GM18870 (cell line): ENCODE data around the gene DYRK1A.
"Not testable (repeated sequence)": the region's sequence is repeated elsewhere in the genome, so short reads cannot be mapped to it uniquely, and the experiment has no call there.

ENCODE experiments used
- ATAC-seq: cut with Tn5 transposase; IDR thresholded peaks from one replicate; pipeline ENCODE4 v1.9.1; 2021; ENCODE audit warnings: moderate library complexity; ENCODE audit not compliant: unreplicated experiment

DYRK1A gene

DNA sequence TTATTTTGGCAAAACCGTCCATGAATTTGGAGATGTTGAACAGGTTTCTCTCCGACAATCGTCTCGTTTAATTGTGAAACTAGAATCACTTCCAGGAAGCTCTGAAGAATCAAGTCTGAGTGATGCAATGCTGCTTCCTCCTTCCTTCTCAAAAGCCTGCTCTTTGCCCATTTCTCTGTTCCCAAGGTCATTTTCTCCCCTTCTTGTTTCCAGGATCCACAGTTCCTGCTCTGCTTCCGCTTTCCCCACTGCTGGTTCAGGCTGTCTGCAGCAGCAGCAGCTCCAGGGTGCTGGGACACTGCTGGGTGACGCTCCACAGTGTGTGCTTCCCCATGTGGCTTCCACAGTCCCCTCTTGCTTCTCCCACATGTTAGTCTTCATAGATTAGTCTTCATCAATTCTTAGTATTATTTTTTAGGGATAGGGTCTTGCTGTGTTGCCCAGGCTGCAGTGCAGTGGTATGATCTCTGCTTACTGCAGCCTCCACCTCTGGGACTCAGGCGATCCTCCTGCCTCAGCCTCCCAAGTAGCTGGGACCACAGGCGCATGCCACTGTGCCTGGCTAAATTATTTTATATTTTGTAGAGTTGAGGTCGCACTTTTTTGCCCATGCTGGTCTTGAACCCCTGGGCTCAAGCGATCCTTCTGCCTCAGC, 156.2 kb downstream of the DYRK1A start:
- no peak for ATAC-seq

DNA sequence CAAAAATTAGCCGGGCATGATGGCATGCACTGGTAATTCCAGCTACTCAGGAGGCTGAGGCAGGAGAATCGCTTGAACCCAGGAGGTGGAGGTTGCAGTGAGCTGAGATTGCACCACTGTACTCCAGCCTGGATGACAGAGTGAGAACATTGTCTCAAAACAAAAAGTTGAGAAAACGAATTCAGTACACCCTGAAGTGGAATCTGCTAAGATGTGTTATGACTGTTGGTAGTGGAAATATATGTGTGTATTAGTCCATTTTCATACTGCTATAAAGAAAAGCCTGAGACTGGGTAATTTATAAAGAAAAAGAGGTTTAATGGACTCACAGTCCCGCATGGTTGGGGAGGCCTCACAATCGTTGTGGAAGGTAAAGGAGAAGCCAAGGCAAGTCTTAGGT, 158.4 kb downstream of the DYRK1A start:
- ATAC-seq = not testable (repeated sequence)

DNA sequence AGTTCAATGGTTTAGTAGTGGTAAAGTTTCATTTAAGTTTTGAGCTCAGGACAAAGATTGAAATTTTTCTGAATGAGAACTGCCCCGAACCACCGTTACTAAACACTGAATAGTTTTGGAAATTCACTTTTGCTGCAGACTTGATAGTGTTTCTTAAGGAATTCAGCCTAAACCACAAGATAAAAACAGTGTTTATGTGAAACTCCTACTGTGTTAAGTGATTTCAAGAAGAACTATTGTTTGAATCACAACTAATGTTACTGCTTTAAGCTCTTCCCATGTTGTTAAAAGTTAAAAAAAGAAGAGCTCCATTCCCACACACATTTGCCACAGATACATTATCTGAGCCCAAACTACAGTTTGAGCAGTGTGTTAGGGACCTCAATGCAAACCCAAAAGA, 159.2 kb downstream of the DYRK1A start:
- no peak for ATAC-seq

DNA sequence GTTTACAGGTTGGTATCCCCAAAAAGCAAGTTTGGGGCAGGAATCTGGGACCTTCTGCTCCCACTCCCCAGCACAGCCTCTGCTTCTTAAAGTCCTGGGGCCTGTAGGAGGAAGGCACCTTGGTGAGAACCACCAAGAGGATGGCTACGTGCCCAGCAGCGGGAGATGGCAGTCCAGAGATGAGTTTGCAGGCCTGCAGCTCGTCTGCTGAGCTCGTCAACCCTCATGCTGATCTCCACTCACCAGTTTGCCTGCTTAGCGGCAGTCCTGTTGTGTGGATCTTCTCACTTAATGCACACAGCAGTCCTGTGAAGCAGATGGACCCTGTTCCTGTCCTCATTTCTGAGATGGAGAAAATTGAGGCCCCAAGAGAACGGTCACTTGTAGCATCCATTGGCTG, 160.5 kb downstream of the DYRK1A start:
- ATAC-seq = no peak

DNA sequence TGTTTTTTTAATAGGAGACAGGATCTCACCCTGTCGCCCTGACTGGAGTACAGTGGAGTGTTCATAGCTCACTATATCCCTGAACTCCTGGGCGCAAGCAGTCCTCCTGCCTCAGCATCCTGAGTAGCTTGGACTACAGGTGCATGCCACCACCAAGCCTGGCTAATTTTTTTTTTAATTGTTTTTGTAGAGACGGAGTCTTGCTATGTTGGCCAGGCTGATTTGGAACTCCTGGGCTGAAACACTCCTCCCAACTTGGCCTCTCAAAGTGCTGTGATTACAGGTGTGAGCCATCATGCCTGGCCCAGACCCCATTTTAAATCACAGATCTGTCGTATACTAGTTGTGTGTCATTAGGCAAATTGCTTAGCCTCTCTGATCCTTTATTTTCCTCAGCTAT, 161.1 kb downstream of the DYRK1A start:
- ATAC-seq = no peak

DNA sequence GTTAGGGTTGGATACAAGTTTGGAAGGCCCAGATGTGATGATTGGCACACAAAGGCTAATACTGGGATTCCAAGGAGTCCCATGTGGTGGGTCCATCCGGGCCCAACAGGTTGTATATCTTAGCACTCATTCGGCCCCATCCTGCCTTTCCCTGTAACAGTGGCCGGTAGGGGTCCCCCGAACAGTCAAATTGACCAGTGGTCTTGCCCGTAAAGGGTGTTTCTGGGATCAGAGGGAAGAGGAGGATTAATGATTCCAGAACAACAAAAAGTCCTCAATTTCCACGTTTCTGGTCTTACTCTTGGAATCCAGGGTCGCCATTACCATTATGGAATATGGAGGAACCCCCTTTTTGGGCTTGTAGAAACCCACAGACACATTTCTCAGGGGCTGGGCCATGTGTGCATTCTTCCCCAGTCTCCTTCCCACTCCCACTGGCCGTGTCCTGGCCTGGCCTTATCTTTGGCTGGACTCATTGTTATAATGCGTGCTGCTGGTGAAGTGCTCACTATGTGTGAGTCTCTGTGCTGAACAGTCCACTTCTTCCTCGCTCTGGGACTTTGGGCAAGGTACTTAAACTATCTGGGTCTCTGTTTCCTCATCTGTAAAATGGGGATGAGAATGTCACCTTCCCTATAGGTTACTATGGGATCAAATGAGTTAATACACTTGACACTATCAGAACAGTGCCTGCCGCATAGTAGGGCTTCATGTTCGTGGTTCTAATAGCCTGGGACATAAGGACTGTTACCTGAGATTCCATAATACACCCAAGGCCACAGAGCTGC, 161.8 kb downstream of the DYRK1A start:
- ATAC-seq = no peak

DNA sequence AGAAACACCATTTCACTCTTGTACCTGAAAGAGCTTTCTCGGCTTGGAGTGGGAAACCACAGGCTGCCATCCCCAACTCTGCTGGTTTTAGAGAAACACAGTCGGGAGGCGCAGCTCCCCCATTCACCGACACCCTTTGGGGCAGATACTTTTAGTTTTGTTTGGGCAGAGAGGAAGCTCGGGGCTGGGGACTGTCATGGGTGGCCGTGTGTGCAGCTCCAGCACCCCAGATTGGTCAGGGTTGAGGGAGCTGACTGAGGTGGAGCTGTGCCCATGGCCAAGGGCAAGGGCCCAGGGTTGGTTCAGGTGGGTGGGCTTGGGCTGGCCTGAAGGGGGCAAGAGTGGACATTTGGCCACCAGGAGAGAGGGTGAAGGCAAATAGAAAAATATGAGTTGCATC, 163.1 kb downstream of the DYRK1A start:
- ATAC-seq = no peak

DNA sequence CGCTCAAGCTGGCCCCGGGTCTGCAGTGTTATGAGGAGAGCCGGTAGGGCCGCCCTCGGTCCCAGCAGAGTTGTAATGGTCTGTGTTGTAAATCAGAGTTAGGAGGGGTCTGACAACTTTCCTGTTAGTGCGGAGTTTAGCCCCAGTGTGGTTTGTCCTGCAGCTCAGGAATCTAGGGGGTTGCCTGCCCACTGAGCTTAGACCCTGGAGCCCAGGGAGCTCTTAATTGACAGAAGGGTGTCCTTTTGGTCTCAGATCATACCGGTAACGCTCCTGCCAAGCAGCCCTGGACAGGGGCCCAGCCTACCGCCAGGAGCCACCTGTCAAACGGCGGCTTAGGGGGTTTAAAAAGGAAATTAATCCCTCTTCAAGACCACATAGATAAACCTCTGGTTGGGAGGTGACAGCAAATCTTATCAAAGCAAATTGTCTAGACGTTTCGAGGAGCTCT, 164.4 kb downstream of the DYRK1A start:
- no peak for ATAC-seq

DNA sequence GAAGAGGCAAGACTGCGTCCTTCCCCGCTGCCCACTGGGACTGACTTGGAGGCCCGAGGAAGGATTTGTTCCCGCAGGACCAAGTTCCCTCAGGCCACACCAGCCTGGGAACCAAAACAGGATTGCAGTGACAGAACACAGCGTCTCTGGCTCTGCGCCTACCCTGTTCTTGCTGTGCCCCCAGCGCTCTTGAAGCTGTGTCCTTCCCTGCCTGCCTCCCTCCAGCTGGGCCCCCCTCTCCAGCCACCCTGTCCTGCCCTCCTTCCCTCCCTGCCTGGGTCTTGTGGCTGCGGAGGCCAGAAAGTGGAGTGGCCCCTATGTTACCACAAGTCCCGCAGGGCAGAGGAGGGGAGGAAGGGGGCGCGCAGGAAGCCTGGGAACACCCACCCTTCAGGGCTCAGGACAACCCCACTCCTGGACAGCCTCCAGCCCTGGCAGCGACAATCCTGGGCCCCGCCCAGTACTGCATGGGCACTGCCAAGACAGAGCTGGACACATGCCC, 164.9 kb downstream of the DYRK1A start:
- ATAC-seq = no peak

DNA sequence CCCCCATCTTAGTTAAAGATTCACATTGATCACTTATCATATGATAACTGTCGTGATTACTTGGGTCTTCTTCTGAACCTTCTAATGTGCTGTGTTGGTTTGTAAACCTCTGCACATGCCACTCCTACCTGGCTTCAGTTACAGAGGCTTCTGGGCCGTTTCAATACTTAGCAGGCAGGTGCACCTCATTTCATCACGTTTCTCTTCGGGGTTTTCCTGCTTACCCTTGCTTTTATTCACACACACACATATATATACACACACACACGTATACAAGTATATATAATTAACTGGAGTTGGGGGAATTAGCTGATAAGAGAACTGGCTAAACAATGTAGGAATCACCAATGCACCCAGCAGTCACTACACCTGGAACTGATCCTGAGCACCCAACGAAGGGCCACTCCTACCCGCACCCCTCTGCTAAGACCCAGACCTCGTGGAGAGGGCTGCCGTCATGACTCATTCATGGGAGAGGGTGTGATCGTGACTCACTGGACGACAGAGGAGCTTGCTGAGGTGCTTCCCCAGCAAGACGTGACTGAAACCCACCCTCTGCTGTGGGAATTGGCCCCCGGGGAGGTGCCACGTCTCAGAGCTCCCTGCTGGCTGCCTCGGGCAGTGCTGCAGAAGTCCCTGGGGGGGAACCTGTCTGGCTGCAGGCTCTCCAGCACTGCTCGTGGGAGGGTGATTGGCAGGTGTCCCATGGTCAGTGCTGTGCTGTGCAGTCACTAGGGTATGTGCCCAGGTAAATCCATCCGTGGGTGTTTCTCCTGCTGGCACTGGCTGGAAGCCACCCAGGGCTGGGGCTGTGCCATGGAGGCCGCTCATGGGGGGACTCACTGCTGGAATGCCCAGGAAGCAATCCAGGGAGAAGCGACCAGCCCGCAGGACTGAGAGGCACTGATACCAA, 166.6 kb downstream of the DYRK1A start:
- no peak for ATAC-seq

DNA sequence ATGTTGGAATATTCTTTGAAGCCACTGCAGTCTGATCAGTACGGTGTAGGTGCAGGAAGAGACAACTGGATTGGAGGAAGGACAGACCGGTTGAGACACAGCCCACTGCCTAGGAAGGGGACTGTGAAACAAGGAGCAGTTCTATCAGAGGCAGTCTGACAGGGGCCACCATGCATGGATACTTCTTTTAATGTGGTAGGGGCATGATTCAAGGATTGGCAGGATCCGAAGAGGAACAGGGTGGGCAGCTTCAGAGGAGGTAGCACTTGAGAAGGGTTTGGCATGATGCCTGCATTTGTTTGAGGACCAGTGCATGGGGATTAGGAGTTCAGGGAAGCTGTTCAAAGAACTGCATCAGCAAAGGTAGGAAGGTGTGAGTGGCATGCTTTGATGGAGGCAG, 167.9 kb downstream of the DYRK1A start:
- ATAC-seq = no peak

DNA sequence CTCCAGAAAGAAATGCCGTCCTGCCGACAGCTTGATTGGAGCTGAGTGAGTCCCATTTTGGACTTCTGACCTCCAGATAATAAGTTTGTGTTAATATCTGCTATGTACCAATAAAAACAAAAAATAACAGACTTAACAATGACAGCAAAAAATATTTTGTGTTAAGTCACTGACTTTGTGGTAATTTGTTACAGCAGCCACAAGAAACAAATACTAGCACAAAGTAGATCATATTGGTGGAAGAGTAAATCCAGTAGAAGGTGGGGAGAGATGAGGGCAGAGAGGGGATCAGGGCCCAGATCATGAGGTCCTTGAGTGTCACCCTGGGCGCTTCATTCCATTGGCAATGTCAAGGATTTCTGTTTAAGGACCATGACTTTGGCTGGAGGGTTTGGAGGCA, 168.6 kb downstream of the DYRK1A start:
- no peak for ATAC-seq

DNA sequence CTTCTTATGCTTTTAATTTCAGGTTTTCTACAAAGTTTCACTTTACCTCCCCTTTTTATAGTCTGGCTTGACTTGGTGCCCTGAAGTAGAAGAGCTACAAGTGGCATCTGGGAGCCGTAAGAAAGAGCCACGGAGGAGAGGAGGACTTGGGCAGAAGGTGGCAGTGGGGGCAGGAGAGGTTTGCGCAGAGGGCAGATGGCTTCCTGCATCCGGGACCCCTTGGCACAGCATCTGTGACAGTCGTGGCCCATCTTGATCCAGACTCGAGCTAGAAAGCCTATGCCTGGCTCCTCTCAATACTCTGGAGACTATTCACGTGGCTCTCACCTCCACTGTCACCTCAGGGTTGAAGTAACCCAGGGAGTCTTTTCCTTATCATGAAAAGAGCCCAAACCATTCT, 169.1 kb downstream of the DYRK1A start:
- ATAC-seq = no peak

DNA sequence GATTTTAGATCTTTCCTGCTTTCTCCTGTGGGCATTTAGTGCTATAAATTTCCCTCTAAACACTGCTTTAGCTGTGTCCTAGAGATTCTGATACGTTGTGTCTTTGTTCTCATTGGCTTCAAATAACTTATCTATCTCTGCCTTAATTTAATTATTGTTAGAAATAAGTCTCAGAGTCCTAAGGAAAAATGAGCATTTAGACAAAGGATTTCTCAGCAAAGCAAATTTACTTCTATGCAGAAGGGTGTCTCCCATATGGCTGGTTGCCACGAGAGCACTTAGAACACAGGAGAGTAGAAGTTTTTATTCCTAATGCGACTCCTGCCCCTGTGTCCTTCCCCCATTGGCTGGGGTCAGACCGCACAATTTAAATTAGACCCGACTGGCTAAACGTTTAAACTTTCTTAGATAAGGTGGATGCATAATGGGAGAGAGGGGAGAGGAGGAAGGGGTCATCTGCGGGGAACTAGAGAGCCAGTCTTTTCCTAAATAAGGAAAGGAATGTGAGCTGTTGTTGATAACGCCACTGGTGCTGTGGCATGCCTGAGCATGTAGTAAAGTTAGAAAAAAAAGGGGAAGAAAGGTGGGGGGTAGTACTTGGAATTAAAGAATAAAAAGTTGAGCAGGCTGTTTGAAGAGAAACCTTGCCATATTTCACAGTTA, 170.2 kb downstream of the DYRK1A start:
- ATAC-seq = no peak

DNA sequence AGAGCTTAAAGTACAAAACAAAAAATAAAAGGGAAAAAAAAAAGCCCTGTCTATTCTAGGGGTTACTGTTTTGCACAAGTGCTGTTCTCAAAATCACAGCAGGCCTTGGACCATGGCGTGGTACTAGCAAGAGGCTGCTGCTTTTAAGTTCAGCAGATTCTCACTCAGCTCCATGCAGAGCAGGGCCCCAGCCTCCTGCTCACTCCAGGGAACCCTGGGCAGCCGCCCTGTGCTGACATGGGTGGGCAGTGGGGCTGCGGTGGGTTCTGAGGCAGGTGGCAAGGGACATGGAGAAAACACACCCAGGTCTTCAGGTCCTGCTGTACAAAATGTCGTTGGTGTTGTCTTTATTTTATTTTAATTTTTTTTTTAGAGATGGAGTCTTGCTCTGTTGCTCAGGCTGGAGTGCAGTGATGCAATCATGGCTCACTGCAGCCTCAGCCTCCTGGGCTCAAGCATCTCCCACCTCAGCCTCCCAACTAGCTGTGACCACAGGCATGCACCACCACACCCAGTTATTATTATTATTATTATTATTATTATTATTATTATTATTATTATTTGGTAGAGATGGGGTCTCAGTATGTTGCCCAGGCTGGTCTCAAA, 170.9 kb downstream of the DYRK1A start:
- ATAC-seq = no peak

DNA sequence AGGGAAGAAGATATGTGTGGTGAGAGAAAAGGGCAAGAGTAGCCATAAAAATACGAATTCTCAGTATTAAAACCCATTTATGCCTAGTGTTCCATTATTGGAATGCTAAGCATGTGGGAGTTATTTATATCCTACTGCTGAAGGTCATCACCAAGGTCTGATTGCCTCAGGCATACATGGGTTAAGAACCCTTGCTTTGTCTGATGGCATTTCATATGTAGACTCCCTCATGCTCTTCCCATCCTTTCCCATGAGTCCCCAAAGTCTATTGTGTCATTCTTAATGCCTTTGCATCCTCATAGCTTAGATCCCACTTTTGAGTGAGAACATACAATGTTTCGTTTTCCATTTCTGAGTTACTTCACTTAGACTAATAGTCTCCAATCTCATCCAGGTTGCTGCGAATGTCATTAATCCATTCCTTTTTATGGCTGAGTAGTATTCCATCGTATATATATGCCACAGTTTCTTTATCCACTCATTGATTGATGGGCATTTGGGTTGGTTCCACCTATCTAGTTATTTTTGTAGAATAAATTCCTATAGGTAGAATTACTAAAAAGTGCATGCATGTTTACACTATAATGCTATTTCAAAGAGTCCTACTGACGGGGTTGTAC, 172.5 kb downstream of the DYRK1A start:
- ATAC-seq = no peak

DNA sequence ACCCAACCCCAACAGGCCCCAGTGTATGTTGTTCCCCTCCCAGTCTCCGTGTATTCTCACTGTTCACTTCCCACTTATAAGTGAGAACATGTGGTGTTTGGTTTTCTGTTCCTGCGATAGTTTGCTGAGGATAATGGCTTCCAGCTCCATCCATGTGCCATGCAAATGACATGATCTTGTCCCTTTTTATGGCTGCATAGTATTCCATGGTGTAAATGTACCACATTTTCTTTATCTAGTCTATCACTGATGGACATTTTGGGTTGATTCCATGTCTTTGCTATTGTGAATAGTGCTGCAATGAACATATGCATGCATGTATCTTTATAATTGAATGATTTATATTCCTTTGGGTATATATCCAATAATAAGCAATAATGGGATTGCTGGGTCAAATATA, 174.6 kb downstream of the DYRK1A start:
- not testable (repeated sequence) for ATAC-seq

DNA sequence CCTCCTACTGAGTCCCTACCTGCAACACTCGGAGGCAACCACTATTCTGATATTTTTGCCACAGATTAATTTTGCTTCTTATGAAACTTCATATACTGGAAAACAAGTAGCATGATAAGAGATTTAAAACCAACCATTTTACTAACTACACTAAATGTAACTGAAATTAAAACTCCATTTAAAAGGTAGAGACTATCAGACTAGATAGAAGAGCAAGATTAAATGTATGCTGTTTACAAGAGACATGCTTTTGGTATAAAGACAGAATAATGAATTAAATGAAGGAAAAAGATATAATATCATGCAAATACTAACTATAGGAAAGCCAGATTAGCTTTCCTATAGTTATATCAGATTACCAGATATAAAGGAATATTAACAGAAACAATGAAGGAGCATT, 175.9 kb downstream of the DYRK1A start:
- no peak for ATAC-seq

DNA sequence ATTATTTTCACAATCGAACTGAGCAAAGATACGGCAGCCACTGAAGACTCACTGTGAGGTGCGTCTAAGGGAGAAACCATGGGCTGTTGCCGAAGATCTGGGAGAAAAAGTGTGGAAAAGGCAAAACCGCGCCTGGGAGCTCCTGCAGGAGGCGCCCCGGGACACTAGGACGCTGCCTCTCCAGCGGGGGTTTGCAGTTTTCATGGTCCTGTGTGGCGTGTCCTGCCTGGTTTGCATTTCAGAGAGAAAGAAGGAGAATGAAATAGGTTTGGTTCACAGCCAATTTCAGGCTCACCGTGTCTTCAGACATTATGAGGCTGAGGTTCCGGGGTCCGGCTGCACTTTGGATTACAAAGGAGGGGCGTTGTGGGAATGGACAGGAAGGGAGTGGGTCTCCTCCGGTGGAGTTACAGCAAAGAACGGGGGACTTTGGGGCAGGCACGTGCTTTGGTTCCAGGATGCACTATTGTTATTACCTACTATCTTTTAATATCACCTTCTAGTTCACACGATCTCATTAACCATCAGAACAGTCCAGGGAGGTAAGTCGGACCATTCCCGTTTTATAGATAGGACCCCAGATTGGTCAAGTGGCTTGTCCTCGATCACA, 179.8 kb downstream of the DYRK1A start:
- no peak for ATAC-seq
